Measurements from ENCODE around the gene TCF4.

DNA sequence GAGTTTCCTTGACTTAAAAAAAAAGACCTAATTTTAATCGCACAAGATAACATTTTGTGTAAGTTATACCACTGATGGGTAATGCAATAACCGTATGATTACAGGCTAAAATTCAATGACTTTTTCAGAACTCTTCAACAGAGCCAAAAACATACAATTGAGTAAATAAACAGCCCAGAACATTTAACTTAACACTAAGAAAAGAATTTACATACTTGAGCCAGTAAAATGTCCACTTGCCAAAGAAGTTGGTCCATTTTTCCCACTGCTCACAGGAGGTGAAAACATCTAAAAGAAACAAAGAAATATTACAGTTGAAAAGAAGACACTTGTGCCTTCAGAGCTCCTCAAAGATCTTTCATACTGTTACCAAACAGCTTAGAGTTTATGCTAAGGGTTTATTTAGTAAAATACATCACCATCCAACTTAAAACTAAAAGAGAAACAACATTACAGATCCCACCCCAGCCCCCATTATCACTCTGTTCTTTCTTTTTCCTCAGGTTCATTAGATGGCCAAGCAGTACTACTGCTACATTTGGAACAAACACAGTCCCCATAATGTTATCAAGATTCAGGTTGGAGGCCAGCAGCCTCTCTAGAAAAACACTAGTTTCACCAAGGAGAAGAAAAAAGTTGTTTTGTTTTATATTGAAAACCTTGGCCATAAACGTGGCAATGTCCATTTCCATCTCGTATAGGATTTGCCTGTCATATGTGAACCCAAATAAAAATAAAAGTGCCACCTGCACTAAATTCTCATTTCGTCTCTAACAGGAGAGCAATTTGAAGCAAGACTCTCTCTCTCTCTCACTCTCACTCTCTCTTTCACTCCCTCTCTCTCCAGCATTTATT lies 2.7 kb downstream of the TCF4 start:
- no peak for TF ChIP-seq CTCF (IDR thresholded peaks at IDR 0.05)
- no peak for TF ChIP-seq EP300 (IDR thresholded peaks at IDR 0.05; ENCODE audit: low read depth)
- TF ChIP-seq POLR2AphosphoS5 (IDR thresholded peaks at IDR 0.05): no peak
- no peak for TF ChIP-seq POLR2A (IDR thresholded peaks at IDR 0.05)
